Uterus (tissue), 2 donors: ENCODE data around the gene FKBP9.

Experiments used
- POLR2A ChIP-seq, 2 donors: fragments of 450-650 bp; IDR thresholded peaks; one replicate each; pipeline ENCODE4 v1.6.1; 2016; ENCODE audit warnings: antibody characterized with exemption in 2 of 2, mild to moderate bottlenecking in 1 of 2, moderate library complexity in 1 of 2
- TF ChIP-seq, protein P1 (sequence below), 4 experiments: fragments of 200-600 bp in 2 of 4; fragments of 450-650 bp in 2 of 4; sonication (generic) in 2 of 4; IDR thresholded peaks; one replicate each; pipeline ENCODE4 v1.5.1; 2016 to 2019; ENCODE audit warnings: antibody characterized with exemption in 4 of 4, mild to moderate bottlenecking in 2 of 4, moderate library complexity in 1 of 4

GRCh38 chr7:32947420-32947983 lies 9.7 kb upstream of the FKBP9 start:
- TF ChIP-seq, protein P1, sequence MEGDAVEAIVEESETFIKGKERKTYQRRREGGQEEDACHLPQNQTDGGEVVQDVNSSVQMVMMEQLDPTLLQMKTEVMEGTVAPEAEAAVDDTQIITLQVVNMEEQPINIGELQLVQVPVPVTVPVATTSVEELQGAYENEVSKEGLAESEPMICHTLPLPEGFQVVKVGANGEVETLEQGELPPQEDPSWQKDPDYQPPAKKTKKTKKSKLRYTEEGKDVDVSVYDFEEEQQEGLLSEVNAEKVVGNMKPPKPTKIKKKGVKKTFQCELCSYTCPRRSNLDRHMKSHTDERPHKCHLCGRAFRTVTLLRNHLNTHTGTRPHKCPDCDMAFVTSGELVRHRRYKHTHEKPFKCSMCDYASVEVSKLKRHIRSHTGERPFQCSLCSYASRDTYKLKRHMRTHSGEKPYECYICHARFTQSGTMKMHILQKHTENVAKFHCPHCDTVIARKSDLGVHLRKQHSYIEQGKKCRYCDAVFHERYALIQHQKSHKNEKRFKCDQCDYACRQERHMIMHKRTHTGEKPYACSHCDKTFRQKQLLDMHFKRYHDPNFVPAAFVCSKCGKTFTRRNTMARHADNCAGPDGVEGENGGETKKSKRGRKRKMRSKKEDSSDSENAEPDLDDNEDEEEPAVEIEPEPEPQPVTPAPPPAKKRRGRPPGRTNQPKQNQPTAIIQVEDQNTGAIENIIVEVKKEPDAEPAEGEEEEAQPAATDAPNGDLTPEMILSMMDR (IDR thresholded peaks at IDR 0.05): no peak
- TF ChIP-seq POLR2A (IDR thresholded peaks at IDR 0.05): no peak
